Naive thymus-derived CD4-positive, alpha-beta T cell (primary cell): Measurements from ENCODE around the gene NAV3. TPM values are rescaled to one million over a fixed set of nuclear protein-coding genes. Genes with fewer than 3 reads are reported as not detected.

ENCODE experiments used
- ATAC-seq: fragments of 150-1000 bp; cut with Tn5 transposase; 2 replicates; pipeline ENCODE4 v1.10.0; 2021; ENCODE audit warnings: mild to moderate bottlenecking, moderate library complexity
- CTCF ChIA-PET: fragments of 350-600 bp; sonication (Branson Sonifier 250); formaldehyde crosslinking; loops from one replicate; lab custom pipeline; 2021; ENCODE audit warnings: antibody characterized with exemption; lab: Charles Lee
- POLR2A ChIA-PET: fragments of 350-600 bp; sonication (Branson Sonifier 250); formaldehyde crosslinking; loops from one replicate; lab custom pipeline; 2021; ENCODE audit warnings: antibody characterized with exemption, inconsistent platforms; lab: Charles Lee
- DNase-seq, 9 donors: peaks; one replicate each; pipeline versions ENCODE4 v3.0.0 to v3.0.0-alpha.2; 2020 to 2022; ENCODE audit warnings: mixed read lengths in 1 of 9
- H3K27ac ChIP-seq: one replicate; pipeline ENCODE4 v1.7.0; 2013; ENCODE audit warnings: mild to moderate bottlenecking, low read depth, low read length, moderate library complexity
- H3K27me3 ChIP-seq, 2 donors: one replicate each; pipeline ENCODE4 v1.7.0; 2013; ENCODE audit warnings: low read length in 2 of 2, mild to moderate bottlenecking in 2 of 2, moderate library complexity in 2 of 2; ENCODE audit not compliant: control insufficient read depth in 2 of 2, insufficient read depth in 2 of 2
- H3K36me3 ChIP-seq, 3 experiments: 1 replicate in 2 of 3; 2 replicates in 1 of 3; pipeline ENCODE4 v1.7.0; 2013; ENCODE audit warnings: low read length in 3 of 3, mild to moderate bottlenecking in 3 of 3, moderate library complexity in 1 of 3; ENCODE audit not compliant: insufficient read depth in 3 of 3, control insufficient read depth in 2 of 3
- H3K4me1 ChIP-seq, 2 donors: one replicate each; pipeline ENCODE4 v1.7.0; 2013; ENCODE audit warnings: low read length in 2 of 2, mild to moderate bottlenecking in 2 of 2, moderate library complexity in 1 of 2; ENCODE audit not compliant: control insufficient read depth in 2 of 2, insufficient read depth in 2 of 2
- H3K4me3 ChIP-seq: 2 replicates; pipeline ENCODE4 v1.7.0; 2013; ENCODE audit warnings: mild to moderate bottlenecking, low read length
- H3K9me3 ChIP-seq, 3 experiments: 1 replicate in 2 of 3; 2 replicates in 1 of 3; pipeline ENCODE4 v1.7.0; 2013; ENCODE audit warnings: low read length in 3 of 3; ENCODE audit not compliant: control insufficient read depth in 2 of 3
- H3K27ac Mint-ChIP-seq, 9 donors: one replicate each; pipeline ENCODE4 v1.8.0; 2020 to 2022; ENCODE audit warnings: mixed read lengths in 9 of 9, mild to moderate bottlenecking in 8 of 9, moderate library complexity in 5 of 9, inconsistent platforms in 2 of 9
- H3K27me3 Mint-ChIP-seq, 5 donors: one replicate each; pipeline ENCODE4 v1.8.0; 2021 to 2022; ENCODE audit warnings: mixed read lengths in 5 of 5, mild to moderate bottlenecking in 1 of 5
- H3K36me3 Mint-ChIP-seq, 5 donors: one replicate each; pipeline ENCODE4 v1.8.0; 2020 to 2022; ENCODE audit warnings: mixed read lengths in 5 of 5, mild to moderate bottlenecking in 3 of 5, inconsistent platforms in 1 of 5
- H3K4me1 Mint-ChIP-seq, 7 donors: one replicate each; pipeline ENCODE4 v1.8.0; 2020 to 2022; ENCODE audit warnings: mixed read lengths in 7 of 7, mild to moderate bottlenecking in 3 of 7, inconsistent platforms in 1 of 7
- H3K4me3 Mint-ChIP-seq, 10 donors: one replicate each; pipeline ENCODE4 v1.8.0; 2020 to 2022; ENCODE audit warnings: mild to moderate bottlenecking in 10 of 10, mixed read lengths in 10 of 10, moderate library complexity in 6 of 10, inconsistent platforms in 2 of 10
- H3K9me3 Mint-ChIP-seq, 11 donors: one replicate each; pipeline ENCODE4 v1.8.0; 2020 to 2022; ENCODE audit warnings: mixed read lengths in 11 of 11, mild to moderate bottlenecking in 4 of 11, inconsistent platforms in 1 of 11, moderate library complexity in 1 of 11
- intact Hi-C, 2 donors: fragments of 100-400 bp; cut with micrococcal nuclease; formaldehyde crosslinking; loops; one replicate each; pipeline ENCODE4 v1.15.1; 2023
- polyA plus RNA-seq, 2 donors: library from polyadenylated mRNA; unstranded; fragments of 300-500 nt; fragmentation: Illumina TruSeq; gene quantifications; one replicate each; pipeline ENCODE4 v1.2.3, GENCODE V29; 2021
- total RNA-seq, 6 experiments: library from RNA in 5 of 6; stranded (reverse) in 5 of 6; gene quantifications; 1 replicate in 5 of 6; 2 replicates in 1 of 6; pipeline ENCODE4 v1.2.3 and lab custom pipeline; 2021 to 2026

The NAV3 gene
- total and polyA plus RNA-seq, 7 experiments from 2014 or later: not detected

GRCh38 chr12:77965790-77966189 is 135.1 kb downstream of the NAV3 start:
- Histone ChIP-seq H3K27me3 (no peaks in the 10 kb centered on the region), H3K9me3 (no peaks in the 10 kb centered on the region), H3K4me1 (no peaks in the 10 kb centered on the region), H3K36me3 (no peaks in the 10 kb centered on the region), H3K4me3 (no peak overlapping the region), H3K27ac (no peak overlapping the region)
- CTCF ChIA-PET: no interaction called here
- no peaks in the 10 kb centered on the region for H3K27me3 Mint-ChIP-seq
- peaks cover 0 to 9% (median 2%) of the 10 kb centered on the region in 11 donors for H3K9me3 Mint-ChIP-seq
- no peaks in the 10 kb centered on the region for H3K4me1 Mint-ChIP-seq
- POLR2A ChIA-PET: no interaction called here
- intact Hi-C loops: no loop called here
- no peak overlapping the region for H3K4me3 Mint-ChIP-seq
- no peak overlapping the region for H3K27ac Mint-ChIP-seq
- DNase-seq: no peak
- no peak for ATAC-seq
- H3K36me3 Mint-ChIP-seq: no peaks in the 10 kb centered on the region

- H3K4me1 Mint-ChIP-seq: no peaks in the 10 kb centered on the region
- intact Hi-C loops: no loop called here
- H3K27ac ChIP-seq: no peak overlapping the region
- ChIA-PET POLR2A (no interaction called here), CTCF (no interaction called here)
- no peak overlapping the region for H3K4me3 Mint-ChIP-seq
- ATAC-seq: no peak
- H3K4me1 ChIP-seq: no peaks in the 10 kb centered on the region
- no peak overlapping the region for H3K4me3 ChIP-seq
- peaks cover 0 to 3% (median 0%) of the 10 kb centered on the region in 11 donors for H3K9me3 Mint-ChIP-seq
- no peak for DNase-seq
- no peaks in the 10 kb centered on the region for H3K27me3 Mint-ChIP-seq
- H3K9me3 ChIP-seq: no peaks in the 10 kb centered on the region
- no peaks in the 10 kb centered on the region for H3K27me3 ChIP-seq
- no peak overlapping the region for H3K27ac Mint-ChIP-seq
- H3K36me3 Mint-ChIP-seq: no peaks in the 10 kb centered on the region
- H3K36me3 ChIP-seq: no peaks in the 10 kb centered on the region
These were observed 137.3 kb downstream of the NAV3 start for GRCh38 chr12:77968021-77968420.

GRCh38 chr12:77968571-77968970 is 137.9 kb downstream of the NAV3 start:
- ChIA-PET POLR2A (no interaction called here), CTCF (no interaction called here)
- ATAC-seq (no peak), DNase-seq (no peak)
- intact Hi-C loops: no loop called here
- no peaks in the 10 kb centered on the region for H3K36me3 Mint-ChIP-seq
- no peak overlapping the region for H3K4me3 ChIP-seq
- H3K27me3 Mint-ChIP-seq: no peaks in the 10 kb centered on the region
- peaks cover 0 to 3% (median 0%) of the 10 kb centered on the region in 11 donors for H3K9me3 Mint-ChIP-seq
- H3K27me3 ChIP-seq: no peaks in the 10 kb centered on the region
- H3K4me1 ChIP-seq: no peaks in the 10 kb centered on the region
- H3K4me3 Mint-ChIP-seq: no peak overlapping the region
- no peaks in the 10 kb centered on the region for H3K36me3 ChIP-seq
- no peak overlapping the region for H3K27ac Mint-ChIP-seq
- H3K9me3 ChIP-seq: no peaks in the 10 kb centered on the region
- no peak overlapping the region for H3K27ac ChIP-seq
- H3K4me1 Mint-ChIP-seq: no peaks in the 10 kb centered on the region

- Mint-ChIP-seq H3K9me3 (peaks cover 0 to 9% (median 2%) of the 10 kb centered on the region in 11 donors), H3K36me3 (no peaks in the 10 kb centered on the region), H3K27ac (no peak overlapping the region), H3K4me1 (no peaks in the 10 kb centered on the region), H3K4me3 (no peak overlapping the region), H3K27me3 (no peaks in the 10 kb centered on the region)
- no peak for DNase-seq
- no peak overlapping the region for H3K4me3 ChIP-seq
- CTCF ChIA-PET: no interaction called here
- H3K9me3 ChIP-seq: no peaks in the 10 kb centered on the region
- intact Hi-C loops: no loop called here
- no peaks in the 10 kb centered on the region for H3K4me1 ChIP-seq
- no peaks in the 10 kb centered on the region for H3K27me3 ChIP-seq
- H3K36me3 ChIP-seq: no peaks in the 10 kb centered on the region
- no peak for ATAC-seq
- POLR2A ChIA-PET: no interaction called here
- no peak overlapping the region for H3K27ac ChIP-seq
These were observed 142.9 kb downstream of the NAV3 start for GRCh38 chr12:77973579-77973978.

- no peak overlapping the region for H3K27ac ChIP-seq
- ChIA-PET CTCF (no interaction called here), POLR2A (no interaction called here)
- intact Hi-C loops: no loop called here
- no peak overlapping the region for H3K4me3 ChIP-seq
- no peaks in the 10 kb centered on the region for H3K36me3 ChIP-seq
- H3K9me3 ChIP-seq: no peaks in the 10 kb centered on the region
- Mint-ChIP-seq H3K4me3 (no peak overlapping the region), H3K27ac (no peak overlapping the region), H3K36me3 (no peaks in the 10 kb centered on the region), H3K9me3 (peaks cover 0 to 9% (median 1%) of the 10 kb centered on the region in 11 donors), H3K27me3 (no peaks in the 10 kb centered on the region), H3K4me1 (no peaks in the 10 kb centered on the region)
- H3K27me3 ChIP-seq: no peaks in the 10 kb centered on the region
- H3K4me1 ChIP-seq: no peaks in the 10 kb centered on the region
- ATAC-seq (no peak), DNase-seq (no peak)
These were observed 144.0 kb downstream of the NAV3 start for GRCh38 chr12:77974645-77975044.

GRCh38 chr12:77979597-77980250 is 149.0 kb downstream of the NAV3 start:
- no peaks in the 10 kb centered on the region for H3K4me1 Mint-ChIP-seq
- Histone ChIP-seq H3K27me3 (no peaks in the 10 kb centered on the region), H3K4me1 (no peaks in the 10 kb centered on the region), H3K36me3 (no peaks in the 10 kb centered on the region), H3K27ac (no peak overlapping the region), H3K9me3 (no peaks in the 10 kb centered on the region), H3K4me3 (no peak overlapping the region)
- H3K9me3 Mint-ChIP-seq: peaks cover 0 to 15% (median 3%) of the 10 kb centered on the region in 11 donors
- DNase-seq (no peak), ATAC-seq (no peak)
- intact Hi-C loops: no loop called here
- CTCF ChIA-PET: no interaction called here
- POLR2A ChIA-PET: no interaction called here
- H3K4me3 Mint-ChIP-seq: no peak overlapping the region
- no peaks in the 10 kb centered on the region for H3K27me3 Mint-ChIP-seq
- no peak overlapping the region for H3K27ac Mint-ChIP-seq
- no peaks in the 10 kb centered on the region for H3K36me3 Mint-ChIP-seq

- H3K27me3 ChIP-seq: no peaks in the 10 kb centered on the region
These were observed 150.1 kb downstream of the NAV3 start for GRCh38 chr12:77980782-77981181.

More at GRCh38 chr12:77980782-77981181, 150.1 kb downstream of the NAV3 start:
- no peaks in the 10 kb centered on the region for H3K9me3 ChIP-seq
- Mint-ChIP-seq H3K27ac (no peak overlapping the region), H3K36me3 (no peaks in the 10 kb centered on the region), H3K4me1 (no peaks in the 10 kb centered on the region), H3K27me3 (no peaks in the 10 kb centered on the region), H3K4me3 (no peak overlapping the region), H3K9me3 (peaks cover 0 to 12% (median 3%) of the 10 kb centered on the region in 11 donors)
- POLR2A ChIA-PET: no interaction called here
- no peak for ATAC-seq
- intact Hi-C loops: no loop called here
- no peaks in the 10 kb centered on the region for H3K36me3 ChIP-seq
- H3K4me3 ChIP-seq: no peak overlapping the region
- CTCF ChIA-PET: no interaction called here
- H3K27ac ChIP-seq: no peak overlapping the region
- H3K4me1 ChIP-seq: no peaks in the 10 kb centered on the region
- no peak for DNase-seq
